HCT116 (cell line): ENCODE data around the gene CCDC192.

Experiments used
- CBX3 ChIP-seq: IDR thresholded peaks from 2 replicates; pipeline ENCODE4 v1.6.1; 2012; ENCODE audit warnings: low read depth
- EGR1 ChIP-seq: IDR thresholded peaks from 2 replicates; pipeline ENCODE4 v1.6.1; 2012; ENCODE audit warnings: low read depth
- ELF1 ChIP-seq: IDR thresholded peaks from 2 replicates; pipeline ENCODE4 v1.6.1; 2012; ENCODE audit warnings: low read depth, borderline replicate concordance
- EZH2 ChIP-seq: fragments of 200-600 bp; sonication (generic); IDR thresholded peaks from 2 replicates; pipeline ENCODE4 v1.6.1; 2017; ENCODE audit warnings: antibody characterized with exemption, mixed run types
- EZH2phosphoT487 ChIP-seq: fragments of 200-600 bp; IDR thresholded peaks from 2 replicates; pipeline ENCODE4 v1.6.1; 2018; ENCODE audit warnings: antibody characterized with exemption, borderline replicate concordance
- POLR2A ChIP-seq: IDR thresholded peaks from 2 replicates; pipeline ENCODE4 v1.7.0; 2011; ENCODE audit warnings: borderline replicate concordance; ENCODE audit not compliant: insufficient read depth, insufficient read length; ENCODE audit errors: extremely low read depth
- POLR2AphosphoS5 ChIP-seq: IDR thresholded peaks from 2 replicates; pipeline ENCODE4 v1.6.1; 2011; ENCODE audit warnings: mild to moderate bottlenecking, low read depth, low read length, moderate library complexity
- SP1 ChIP-seq: IDR thresholded peaks from 2 replicates; pipeline ENCODE4 v1.6.1; 2012; ENCODE audit warnings: low read depth
- YY1 ChIP-seq: IDR thresholded peaks from 2 replicates; pipeline ENCODE4 v1.6.1; 2011; ENCODE audit warnings: low read length, low read depth, moderate library complexity, mild to moderate bottlenecking; ENCODE audit not compliant: insufficient replicate concordance; ENCODE audit errors: extremely low read depth
- ZFX ChIP-seq: fragments of 450-650 bp; IDR thresholded peaks from 2 replicates; pipeline ENCODE4 v1.6.1; 2017
- ZNF274 ChIP-seq: fragments of 200-500 bp; sonication (Bioruptor generic); IDR thresholded peaks from 2 replicates; pipeline ENCODE4 v1.6.1; 2014; ENCODE audit warnings: mild to moderate bottlenecking, low read depth, low read length, inconsistent platforms
- TF ChIP-seq, protein P1 (sequence below), 3 experiments: fragments of 200-600 bp in 1 of 3; sonication (generic) in 1 of 3; IDR thresholded peaks in 2 of 3; conservative IDR thresholded peaks in 1 of 3; 2 replicates each; pipeline ENCODE4 v1.5.1; 2012 to 2017; ENCODE audit warnings: low read depth in 2 of 3, low read length in 2 of 3, antibody characterized with exemption in 1 of 3, borderline replicate concordance in 1 of 3, control low read depth in 1 of 3, mild to moderate bottlenecking in 1 of 3, mixed read lengths in 1 of 3, mixed run types in 1 of 3, moderate library complexity in 1 of 3; ENCODE audit not compliant: insufficient read depth in 1 of 3
- TF ChIP-seq, protein P2 (sequence below): IDR thresholded peaks from 2 replicates; pipeline ENCODE4 v1.6.1; 2012; ENCODE audit warnings: low read depth

DNA sequence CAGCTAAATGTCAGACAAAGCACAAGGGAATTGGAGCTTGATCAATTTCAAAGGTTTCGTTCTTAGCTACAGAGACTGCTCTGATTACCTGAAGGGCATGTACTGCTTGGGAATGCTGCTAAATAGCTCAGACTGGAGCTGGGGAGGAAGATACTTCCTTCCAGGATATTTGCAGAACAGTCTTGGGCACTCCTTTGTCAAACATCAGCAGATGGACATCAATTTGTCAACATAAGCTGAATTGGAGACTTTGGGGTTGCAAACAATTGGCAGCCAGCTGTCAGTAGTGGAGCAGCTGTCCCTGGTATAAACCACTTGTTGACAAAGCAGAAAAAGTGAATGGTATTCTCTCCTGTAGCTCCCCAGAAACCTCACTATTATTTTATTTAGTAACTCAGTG is 182.0 kb downstream of the CCDC192 start:
- TF ChIP-seq ZNF274 (no peak), EZH2phosphoT487 (no peak), EZH2 (no peak), YY1 (no peak), POLR2AphosphoS5 (no peak), SP1 (no peak), ZFX (no peak), POLR2A (no peak), CBX3 (no peak), ELF1 (no peak), EGR1 (no peak)
- TF ChIP-seq, protein P1, sequence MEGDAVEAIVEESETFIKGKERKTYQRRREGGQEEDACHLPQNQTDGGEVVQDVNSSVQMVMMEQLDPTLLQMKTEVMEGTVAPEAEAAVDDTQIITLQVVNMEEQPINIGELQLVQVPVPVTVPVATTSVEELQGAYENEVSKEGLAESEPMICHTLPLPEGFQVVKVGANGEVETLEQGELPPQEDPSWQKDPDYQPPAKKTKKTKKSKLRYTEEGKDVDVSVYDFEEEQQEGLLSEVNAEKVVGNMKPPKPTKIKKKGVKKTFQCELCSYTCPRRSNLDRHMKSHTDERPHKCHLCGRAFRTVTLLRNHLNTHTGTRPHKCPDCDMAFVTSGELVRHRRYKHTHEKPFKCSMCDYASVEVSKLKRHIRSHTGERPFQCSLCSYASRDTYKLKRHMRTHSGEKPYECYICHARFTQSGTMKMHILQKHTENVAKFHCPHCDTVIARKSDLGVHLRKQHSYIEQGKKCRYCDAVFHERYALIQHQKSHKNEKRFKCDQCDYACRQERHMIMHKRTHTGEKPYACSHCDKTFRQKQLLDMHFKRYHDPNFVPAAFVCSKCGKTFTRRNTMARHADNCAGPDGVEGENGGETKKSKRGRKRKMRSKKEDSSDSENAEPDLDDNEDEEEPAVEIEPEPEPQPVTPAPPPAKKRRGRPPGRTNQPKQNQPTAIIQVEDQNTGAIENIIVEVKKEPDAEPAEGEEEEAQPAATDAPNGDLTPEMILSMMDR (IDR thresholded peaks at IDR 0.05 in 2 of 3, conservative IDR thresholded peaks at IDR 0.05 in 1 of 3; ENCODE audit: borderline replicate concordance in 1 of 3, insufficient read depth in 1 of 3, low read depth in 2 of 3, low read length in 2 of 3), result no peak
- TF ChIP-seq, protein P2, sequence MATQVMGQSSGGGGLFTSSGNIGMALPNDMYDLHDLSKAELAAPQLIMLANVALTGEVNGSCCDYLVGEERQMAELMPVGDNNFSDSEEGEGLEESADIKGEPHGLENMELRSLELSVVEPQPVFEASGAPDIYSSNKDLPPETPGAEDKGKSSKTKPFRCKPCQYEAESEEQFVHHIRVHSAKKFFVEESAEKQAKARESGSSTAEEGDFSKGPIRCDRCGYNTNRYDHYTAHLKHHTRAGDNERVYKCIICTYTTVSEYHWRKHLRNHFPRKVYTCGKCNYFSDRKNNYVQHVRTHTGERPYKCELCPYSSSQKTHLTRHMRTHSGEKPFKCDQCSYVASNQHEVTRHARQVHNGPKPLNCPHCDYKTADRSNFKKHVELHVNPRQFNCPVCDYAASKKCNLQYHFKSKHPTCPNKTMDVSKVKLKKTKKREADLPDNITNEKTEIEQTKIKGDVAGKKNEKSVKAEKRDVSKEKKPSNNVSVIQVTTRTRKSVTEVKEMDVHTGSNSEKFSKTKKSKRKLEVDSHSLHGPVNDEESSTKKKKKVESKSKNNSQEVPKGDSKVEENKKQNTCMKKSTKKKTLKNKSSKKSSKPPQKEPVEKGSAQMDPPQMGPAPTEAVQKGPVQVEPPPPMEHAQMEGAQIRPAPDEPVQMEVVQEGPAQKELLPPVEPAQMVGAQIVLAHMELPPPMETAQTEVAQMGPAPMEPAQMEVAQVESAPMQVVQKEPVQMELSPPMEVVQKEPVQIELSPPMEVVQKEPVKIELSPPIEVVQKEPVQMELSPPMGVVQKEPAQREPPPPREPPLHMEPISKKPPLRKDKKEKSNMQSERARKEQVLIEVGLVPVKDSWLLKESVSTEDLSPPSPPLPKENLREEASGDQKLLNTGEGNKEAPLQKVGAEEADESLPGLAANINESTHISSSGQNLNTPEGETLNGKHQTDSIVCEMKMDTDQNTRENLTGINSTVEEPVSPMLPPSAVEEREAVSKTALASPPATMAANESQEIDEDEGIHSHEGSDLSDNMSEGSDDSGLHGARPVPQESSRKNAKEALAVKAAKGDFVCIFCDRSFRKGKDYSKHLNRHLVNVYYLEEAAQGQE, result no peak
